HG02678 (cell line): ENCODE measurements around the gene COX7B2.

ENCODE experiments used
- ATAC-seq: cut with Tn5 transposase; IDR thresholded peaks from one replicate; pipeline ENCODE4 v1.9.1; 2021; ENCODE audit warnings: mild to moderate bottlenecking, moderate library complexity; ENCODE audit not compliant: unreplicated experiment

Gene COX7B2

DNA sequence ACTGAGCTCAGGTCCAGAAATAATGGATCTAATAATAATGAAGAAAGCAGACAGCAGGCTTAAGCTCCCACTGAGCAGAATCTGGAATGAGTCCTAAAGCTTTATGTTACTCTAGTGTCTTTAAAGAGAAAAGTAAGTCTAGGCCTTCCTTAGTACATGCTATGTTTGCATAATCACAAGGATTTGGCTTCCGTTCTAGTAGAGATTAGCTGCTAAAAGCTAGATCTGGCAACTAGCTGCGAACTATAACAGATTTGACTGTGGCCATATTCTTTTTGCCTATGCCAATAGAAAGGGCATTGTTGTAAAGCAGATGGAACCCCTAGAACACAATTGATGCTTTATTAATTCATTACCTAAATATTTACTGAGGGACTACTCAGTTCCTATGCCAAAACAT is 19.0 kb downstream of the COX7B2 start:
- ATAC-seq: no peak

DNA sequence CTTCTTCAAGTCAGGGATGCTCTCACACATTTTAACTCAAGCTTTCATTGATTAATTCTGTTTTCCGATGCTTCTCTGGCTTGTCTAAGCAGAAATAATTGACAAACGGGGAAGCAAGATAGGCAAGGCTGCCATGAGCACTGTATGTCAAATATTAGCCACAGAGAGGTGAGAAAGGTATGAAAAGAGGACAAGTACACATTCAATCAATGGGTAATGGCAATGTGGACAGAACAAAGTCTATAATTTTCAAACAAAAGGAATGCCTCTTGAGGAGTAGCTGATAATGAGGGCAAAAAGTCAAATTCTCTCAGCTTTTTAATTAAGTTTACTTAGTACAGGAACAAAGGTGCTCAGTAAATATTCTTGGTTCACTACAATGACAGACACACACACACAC is 19.6 kb downstream of the COX7B2 start:
- no peak for ATAC-seq

DNA sequence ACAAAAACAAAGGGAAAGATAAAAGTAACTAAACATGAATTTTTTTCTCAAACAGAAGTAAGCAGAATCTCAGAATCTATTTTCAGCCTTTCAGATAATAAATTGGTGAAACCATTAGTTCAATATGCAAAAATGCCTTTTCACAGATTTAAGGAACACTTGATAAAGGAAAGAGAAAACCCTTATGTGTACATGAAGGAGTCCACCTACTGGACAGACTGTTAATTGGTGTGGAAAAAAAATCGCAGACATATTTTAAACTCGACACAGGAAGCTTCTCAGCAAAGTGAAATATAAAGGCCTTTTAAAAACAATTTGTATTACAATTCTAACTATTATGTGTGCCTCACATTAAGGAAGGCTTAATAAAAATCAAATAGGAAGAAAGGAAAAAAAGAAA is 22.3 kb downstream of the COX7B2 start:
- ATAC-seq: no peak

DNA sequence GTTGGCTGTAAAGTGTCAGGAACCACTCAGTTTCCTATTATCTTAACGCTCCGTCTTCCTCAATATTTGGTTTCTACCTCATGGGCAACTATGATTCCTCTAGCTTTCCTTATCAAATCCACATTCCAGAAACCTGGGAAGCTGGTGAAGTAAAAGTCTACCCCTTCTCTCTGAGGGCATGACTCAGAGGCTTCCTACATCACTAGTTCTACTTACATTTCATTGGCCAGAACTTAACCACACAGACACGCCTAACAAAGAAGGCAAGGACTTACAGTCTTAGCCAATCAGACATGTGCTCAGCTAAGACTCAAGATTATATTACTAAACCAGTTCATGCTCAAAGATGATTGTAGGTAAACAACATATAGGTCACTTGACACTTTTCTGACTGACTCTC is 30.4 kb downstream of the COX7B2 start:
- no peak for ATAC-seq

DNA sequence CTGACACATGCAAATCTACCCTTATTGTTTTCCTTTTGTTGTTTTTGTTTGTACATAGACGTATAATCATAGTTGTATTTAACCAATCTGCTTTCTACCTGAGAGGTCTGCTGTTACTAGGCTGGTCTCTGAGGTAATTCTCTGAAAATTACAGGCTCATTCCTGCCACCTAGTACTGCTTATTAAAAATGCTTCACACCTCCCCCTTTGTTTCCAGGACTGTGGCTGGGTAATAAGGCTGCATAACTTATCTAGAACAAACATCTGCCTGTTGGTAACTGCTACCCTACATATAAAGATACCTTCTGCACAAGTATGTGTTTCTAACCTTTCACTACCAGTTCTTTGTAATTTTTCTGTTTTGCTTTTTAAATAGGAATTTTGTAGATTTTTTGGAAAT is 34.2 kb downstream of the COX7B2 start:
- ATAC-seq: no peak

DNA sequence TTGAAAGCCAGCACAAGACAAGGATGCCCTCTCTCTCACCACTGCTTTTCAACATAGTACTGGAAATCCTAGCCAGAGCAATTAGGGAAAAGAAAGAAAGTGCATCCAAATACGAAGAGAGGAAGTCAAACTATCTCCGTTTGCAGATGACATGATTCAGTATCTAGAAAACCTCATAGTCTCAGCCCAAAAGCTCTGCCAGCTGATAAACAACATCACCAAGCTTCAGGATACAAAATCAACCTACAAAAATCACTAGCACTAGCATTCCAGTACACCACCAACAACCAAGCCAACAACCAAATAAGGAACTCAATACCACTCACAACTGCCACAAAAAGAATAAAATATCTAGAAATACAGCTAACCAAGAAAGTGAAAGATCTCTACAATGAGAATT is 38.6 kb downstream of the COX7B2 start:
- no peak for ATAC-seq

DNA sequence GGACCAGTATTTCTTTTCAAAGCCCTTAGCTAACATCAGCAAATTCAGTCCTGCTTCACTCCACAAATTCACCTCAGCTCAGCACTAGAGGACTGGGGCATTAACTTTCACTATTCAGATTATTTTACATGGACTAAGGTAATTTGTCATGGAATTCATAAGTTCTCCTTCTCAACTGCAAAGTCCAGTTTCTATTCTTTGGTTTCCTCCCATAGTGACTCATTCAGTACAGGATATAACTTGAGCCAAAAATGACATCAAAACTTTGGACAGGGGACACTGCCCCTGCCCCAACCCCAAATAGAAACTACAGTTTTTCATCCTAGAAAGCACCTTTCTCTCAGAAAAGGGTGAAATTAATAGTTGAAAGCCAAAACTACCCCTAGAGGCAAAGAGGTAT is 52.7 kb downstream of the COX7B2 start:
- no peak for ATAC-seq

DNA sequence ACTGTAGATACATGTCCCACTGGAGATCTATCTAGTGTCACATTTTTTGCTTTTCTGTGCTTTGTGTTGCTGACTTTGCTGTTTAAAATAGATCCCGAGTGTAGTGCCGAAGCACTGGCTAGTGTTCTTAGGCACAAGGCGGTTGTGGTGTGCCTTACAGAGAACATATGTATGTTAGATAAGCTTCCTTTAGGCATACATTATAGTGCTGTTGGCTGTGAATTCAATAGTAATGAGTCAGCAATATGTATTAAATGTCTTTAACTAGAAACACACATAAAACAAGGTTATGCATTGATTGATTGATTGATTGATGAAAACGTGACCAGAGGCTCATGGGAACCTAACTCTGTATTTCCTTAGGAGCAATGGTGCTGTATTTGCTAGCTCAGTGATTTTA is 56.2 kb downstream of the COX7B2 start:
- no peak for ATAC-seq

DNA sequence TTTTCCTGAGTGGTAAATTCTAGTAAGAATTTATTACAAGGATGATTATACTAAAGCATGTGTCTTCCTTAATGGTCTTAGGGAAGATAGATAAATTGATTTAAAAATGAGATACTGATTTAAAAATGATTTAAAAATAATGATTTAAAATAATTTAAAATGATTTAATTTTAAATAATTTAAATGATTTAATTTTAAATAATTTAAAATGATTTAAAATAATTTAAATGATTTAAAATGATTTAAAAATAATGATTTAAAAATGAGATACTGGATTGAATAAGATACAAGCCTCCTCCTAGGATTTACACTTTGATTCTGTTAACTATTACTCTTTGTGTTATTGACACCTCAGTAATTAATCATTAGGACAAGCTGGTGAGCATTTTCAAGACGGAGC is 59.0 kb downstream of the COX7B2 start:
- no peak for ATAC-seq

DNA sequence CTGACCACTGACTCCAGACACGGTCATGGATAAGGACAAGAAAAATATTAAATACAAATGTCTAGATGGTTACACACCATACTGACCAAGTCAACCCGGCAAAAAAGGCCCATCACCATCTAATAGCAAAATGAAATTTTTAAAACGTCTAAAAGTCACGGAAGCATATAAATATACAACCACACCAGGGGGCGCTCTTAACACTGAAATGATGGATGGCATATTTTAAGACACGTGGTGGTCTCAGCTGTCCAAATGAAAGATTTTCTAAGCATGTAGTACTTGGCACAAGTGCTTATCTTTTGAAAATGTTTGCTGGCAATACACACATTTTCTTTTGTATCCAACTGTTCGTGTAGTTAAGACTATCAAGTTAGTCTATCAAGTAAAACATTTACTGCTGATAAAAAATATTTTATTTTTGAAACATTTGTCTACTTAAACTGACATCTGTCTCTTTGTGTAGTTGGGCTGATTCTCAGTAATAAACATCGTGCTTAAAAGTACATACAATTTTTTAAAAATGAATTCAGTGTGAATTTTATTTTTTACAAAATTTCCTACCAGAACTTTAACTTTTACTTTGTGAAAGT is 64.6 kb downstream of the COX7B2 start:
- peak; percentile 59 for ATAC-seq

DNA sequence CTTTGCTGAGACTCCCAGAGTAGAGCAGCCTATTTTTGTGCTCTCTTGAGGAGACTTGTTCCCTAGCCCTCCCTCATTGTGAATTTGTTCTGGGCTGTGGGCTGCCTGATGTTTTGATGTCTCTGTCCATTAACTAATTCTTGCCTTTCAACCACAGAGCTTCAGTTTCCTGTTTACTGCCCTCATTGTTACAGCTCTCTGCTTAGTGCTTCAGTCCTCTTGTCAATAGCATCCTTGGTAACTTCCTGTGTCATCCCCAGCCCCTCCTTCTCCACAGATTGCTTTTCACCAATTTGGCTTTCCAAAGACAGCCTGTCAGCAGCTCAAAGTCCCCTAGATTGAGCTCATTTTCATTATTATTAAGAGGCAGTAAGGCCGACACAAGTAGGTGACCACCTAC is 69.9 kb downstream of the COX7B2 start:
- no peak for ATAC-seq

DNA sequence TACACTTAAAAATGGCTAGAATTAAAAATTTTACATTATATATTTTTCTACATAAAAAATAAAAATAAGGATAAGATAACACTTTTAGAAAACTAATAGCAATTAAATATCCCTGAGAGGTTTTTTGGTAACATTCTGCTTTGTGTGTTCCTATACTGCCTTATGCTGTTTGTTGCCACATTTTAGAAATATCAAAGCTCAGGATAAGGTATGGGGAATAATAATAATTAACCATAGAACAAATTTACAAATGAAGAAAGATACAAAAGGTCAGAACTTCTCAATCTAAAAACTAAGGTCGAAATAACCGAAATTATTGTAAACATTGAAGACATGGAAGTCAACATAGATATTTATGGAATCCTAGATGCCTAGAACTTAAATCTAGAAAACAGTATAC is 71.4 kb downstream of the COX7B2 start:
- no peak for ATAC-seq

DNA sequence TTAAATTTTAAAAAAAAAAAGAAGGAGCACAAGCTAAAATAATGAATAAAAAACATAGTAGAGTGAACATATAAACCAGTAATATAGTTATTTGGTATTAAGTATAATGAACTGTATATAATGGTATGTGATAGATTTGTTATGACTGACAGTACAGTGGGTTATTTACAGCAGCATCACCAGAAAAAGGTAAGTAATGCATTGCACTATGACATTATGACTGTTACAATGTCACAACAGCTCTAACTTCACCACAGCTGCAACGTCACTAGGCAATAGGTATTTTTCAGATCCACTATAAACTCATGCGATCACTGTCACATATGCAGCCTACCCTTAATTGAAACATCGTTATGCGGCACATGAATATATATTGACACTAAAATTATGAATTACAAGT is 72.5 kb downstream of the COX7B2 start:
- no peak for ATAC-seq

DNA sequence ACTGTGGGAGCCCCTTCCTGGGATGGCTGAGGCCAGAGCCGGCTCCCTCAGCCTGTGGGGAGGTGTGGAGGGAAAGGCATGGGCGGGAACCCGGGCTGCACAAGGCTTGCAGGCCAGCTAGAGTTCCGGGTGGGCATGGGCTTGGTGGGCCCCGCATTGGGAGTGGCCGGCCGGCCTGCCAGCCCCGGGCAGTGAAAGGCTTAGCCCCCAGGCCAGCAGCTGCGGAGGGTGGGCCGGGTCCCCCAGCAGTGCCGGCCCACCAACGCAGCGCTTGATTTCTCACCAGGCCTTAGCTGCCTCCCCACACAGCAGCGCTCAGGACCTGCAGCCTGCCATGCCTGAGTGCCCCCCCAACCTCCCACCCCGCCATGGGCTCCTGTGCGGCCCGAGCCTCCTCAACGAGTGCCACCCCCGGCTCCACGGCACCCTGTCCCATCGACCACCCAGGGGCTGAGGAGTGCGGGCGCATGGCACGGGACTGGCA is 78.0 kb downstream of the COX7B2 start:
- no peak for ATAC-seq

DNA sequence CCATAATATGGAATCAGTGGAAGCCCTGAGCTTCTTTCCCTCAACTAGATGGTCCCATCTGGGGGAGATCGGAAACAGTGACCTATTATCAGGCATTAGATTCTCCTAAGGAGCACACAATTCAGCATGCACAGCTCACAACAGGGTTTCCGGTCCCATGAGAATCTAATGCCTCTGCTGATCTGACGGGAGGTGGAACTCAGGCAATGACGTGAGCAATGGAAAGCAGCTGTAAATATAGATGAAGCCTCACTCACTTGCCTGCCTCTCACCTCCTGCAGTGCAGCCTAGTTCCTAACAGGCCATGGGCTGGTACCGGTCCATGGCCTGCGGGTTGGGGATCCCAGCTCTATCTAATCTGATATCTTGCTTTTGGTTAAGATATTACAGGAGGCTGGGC is 88.9 kb downstream of the COX7B2 start:
- ATAC-seq: no peak

DNA sequence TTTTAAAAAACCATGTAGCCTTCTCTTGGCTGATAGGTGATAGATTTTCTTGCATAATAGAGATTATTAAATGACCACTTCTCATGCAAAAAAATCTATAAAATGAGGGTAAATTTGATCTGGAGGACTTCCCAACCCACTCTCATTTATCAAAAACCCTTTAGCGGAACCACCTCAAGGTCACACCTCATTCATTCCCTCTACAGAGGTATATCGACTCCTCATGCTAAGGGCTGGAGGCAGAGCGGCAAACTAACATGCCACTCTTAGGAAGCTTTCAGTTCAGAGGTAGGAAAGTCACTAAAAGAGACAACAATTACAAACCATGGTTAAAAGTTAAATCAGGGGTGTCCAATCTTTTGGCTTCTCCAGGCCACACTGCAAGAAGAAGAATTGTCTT is 90.0 kb downstream of the COX7B2 start:
- no peak for ATAC-seq

DNA sequence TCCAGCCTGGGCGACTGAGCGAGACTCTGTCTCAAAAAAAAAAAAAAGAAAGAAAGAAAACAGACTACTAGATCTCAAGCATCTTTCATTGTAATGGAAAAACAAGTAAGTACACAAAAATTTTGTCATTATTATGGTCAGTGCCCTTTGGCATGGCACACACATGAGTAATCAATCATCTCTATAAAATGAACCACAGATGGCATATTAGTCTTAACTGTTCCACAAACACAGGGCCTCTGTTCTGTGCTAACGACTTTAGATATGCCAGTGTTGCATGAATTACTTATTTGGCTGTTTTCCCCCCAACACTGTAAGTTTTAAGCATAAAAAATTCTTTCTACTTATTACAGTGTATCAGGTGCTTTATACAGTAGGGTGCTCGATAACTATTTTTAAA is 90.4 kb downstream of the COX7B2 start:
- no peak for ATAC-seq

DNA sequence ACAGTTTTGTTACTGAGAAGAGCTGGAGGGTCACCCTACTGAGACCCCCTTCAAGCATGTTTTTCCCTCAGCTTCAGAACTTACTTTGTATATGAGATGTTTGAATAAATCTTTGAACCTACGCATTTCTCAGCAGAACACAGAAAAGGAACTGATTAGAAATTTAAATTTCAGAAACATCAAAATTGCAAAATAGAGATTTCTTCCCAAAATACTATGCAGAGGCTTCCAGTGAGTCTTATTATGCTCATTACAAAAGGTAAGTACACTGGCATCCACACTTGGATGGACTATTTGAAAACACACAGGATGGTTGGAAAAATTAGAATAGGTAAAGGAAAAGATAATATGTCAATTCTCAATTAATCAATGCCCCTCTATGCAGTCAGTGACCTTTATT is 91.2 kb downstream of the COX7B2 start:
- ATAC-seq: no peak

DNA sequence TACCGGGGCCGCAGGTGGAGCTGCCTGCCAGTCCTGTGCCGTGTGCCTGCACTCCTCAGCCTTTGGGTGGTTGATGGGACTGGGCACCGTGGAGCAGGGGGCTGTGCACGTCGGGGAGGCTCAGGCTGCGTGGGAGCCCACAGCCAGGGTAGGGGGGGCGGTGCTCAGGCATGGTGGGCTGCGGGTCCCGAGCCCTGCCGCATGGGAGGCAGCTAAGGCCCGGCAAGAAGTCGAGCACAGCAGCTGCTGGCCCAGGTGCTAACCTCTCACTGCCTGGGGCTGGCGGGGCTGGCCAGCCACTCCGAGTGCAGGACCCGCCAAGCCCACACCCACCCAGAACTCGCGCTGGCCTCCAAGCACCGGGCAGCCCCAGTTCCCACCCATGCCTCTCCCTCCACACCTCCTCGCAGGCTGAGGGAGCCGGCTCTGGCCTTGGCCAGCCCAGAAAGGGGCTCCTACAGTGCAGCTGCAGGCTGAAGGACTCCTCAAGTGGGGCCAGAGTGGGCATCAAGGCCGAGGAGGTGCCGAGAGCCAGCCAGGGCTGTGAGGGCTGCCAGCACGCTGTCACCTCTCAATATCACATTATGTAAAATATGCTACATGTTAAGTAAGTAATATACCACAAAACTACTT is 104.1 kb downstream of the COX7B2 start:
- ATAC-seq: no peak

DNA sequence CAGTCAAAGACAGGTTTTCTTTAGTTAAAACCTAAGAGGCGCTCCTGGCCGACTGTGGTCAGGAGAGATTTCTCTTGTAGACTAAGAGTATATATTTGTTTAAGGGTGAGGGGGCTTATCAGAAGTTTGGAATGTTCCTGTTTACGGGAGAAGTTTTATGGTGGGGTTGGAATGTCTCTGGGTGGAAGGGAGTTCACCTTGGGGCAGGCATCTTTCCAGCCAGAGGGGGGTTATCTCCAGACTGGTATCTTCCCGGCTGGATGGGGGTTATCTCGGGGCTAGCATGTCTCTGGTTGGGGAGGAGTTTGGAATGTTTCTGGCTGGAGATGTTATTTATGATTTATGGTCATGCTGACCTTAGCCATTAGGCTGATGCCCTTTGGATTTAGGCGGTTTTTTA is 116.0 kb downstream of the COX7B2 start:
- ATAC-seq: no peak

DNA sequence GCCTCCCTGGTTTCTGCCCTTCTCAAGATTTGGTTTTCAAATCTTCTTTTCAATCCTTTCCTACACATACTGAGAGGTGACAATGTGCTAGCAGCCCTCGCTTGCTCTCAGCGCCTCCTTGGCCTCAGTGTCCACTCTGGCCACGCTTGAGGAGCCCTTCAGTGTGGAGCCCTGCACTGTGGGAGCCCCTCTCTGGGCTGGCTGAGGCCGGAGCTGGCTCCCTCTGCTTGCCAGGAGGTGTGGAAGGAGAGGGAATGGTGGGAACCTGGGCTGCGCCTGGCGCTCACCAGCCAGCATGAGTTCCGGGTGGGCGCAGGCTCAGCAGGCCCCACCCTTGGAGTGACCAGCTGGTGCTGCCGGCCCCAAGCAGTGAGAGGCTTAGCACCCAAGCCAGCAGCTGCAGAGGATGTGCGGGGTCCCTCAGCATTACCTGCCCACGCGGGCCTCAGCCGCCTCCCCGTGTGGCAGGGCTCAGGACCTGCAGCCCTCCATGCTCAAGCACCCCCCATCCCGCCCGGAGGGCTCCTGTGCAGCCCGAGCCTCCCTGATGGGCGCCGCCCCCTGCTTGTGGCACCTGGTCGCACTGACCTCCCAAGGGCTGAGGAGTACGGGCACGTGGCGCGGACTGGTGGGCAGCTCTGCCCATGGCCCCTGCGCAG is 127.5 kb downstream of the COX7B2 start:
- no peak for ATAC-seq

DNA sequence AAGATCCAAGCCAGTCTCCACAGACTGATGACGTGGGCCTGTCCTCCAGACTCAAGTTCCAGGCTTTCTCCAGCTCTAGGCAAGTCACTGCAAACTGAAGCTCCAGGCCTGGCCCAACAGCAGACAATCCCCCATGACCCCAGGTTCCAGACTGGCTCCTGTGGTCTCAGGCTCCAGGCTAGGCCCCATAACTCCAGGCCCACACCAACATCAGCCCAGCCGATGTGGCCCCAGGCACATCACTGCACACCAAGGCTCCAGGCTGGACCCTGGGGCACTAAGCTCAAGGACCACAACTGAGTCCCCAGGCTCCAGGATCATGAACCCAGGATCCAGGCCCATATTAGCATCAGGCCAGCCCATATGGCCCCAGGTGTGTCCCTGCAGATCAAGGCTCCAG is 143.6 kb downstream of the COX7B2 start:
- no peak for ATAC-seq

DNA sequence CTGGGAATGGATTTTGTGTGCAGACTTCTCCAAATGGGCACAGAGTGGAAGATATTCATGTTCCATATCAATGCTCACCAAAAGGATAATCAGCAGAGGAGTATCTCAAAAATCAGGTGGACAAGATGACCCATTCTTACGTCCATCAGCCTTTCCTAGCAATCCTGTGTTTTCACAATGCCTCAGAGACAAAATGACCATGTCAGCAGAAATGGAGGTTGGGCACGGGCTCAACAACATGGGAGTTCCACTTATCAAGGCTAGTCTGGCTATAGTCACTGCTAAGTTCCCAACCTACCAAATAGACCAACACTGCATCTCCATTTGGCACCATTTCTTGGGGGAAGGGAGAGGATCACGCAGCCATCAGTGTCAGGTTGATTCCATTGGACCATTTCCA is 179.0 kb downstream of the COX7B2 start:
- ATAC-seq: no peak
